GM12874 (cell line): ENCODE measurements around the gene CHD6.

Experiments
- CTCF ChIP-seq: IDR thresholded peaks from 2 replicates; pipeline ENCODE4 v1.5.1; 2011; ENCODE audit warnings: low read depth, mild to moderate bottlenecking, control low read depth, low read length, moderate library complexity; ENCODE audit not compliant: insufficient read depth

CHD6 gene

GRCh38 chr20:41427833-41428232 lies 190.3 kb downstream of the CHD6 start:
- no peak for TF ChIP-seq CTCF

- no peak for TF ChIP-seq CTCF
These were observed 191.2 kb downstream of the CHD6 start for GRCh38 chr20:41426976-41427375.

- TF ChIP-seq CTCF, result no peak
These were observed 191.9 kb downstream of the CHD6 start for GRCh38 chr20:41426086-41426830.

- no peak for TF ChIP-seq CTCF
These were observed 192.8 kb downstream of the CHD6 start for GRCh38 chr20:41425180-41425884.

GRCh38 chr20:41424546-41424945 lies 193.6 kb downstream of the CHD6 start:
- no peak for TF ChIP-seq CTCF

- TF ChIP-seq CTCF, result no peak
These were observed 194.2 kb downstream of the CHD6 start for GRCh38 chr20:41424011-41424410.

GRCh38 chr20:41422953-41423352 lies 195.2 kb downstream of the CHD6 start:
- TF ChIP-seq CTCF, result no peak
